ENCODE measurements around the gene NR2F2. TPM values are rescaled to one million over a fixed set of nuclear protein-coding genes. Genes with fewer than 3 reads are reported as not detected.

Gene NR2F2
- total RNA-seq, 1 experiment from 2014 or later = 53.7 TPM

DNA sequence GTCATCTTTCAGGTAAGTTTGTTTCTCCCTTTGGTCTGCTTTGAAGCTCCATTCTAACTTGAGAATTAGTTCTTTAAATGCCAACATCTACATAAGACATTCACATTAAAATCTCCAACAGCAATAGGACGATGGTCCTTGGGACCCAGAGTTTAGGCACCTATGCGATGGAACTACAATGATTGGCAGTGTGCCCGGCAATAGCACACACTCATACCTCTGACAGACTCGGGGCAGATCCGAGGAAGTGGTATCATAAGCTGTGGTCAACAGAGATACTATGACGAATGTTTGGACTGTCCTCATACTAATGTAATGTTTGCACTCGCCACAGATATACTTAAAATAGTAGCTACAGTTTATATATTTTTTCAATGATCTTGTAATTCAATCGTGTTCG is 34.2 kb upstream of the NR2F2 start:
- POLR2A ChIA-PET = no interaction called here

DNA sequence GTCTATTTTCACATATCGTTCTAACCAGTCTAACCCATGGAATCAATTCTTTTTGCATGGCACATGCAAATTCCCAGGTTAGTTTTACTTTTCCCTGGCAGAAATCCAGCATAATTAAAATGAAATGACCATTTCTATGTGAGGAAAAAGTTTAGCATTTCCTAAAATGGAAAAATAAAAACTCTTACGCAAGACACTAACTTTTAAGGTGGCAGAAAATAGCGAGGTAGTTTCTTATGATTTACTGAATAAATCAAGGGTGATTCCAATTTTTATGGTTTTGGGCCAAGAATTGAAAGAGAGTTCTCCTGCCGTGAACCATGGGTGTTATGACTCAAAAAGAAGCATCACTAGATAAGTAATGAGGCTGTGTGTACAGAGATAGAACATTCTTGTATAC is 32.7 kb upstream of the NR2F2 start:
- Histone ChIP-seq H3K4me1 (ENCODE audit: control insufficient read depth, insufficient read depth, low read length) (no peaks in the 10 kb centered on the region), H3K9me3 (ENCODE audit: control insufficient read depth, insufficient read depth, low read depth, low read length) (peaks cover 8% of the 10 kb centered on the region; the same call in 1 of the 2 replicates), H3K27me3 (ENCODE audit: control insufficient read depth, insufficient read depth, low read length) (no peaks in the 10 kb centered on the region), H3K36me3 (ENCODE audit: control insufficient read depth, insufficient read depth, low read length) (no peaks in the 10 kb centered on the region), H3K27ac (ENCODE audit: low read length) (no peak overlapping the region), H3K4me3 (ENCODE audit: low read depth in 2 of 2, low read length in 2 of 2) (no peak overlapping the region)
- no peak for TF ChIP-seq TCF7L2 (IDR thresholded peaks at IDR 0.05; ENCODE audit: low read depth, low read length)
- TF ChIP-seq POLR2AphosphoS5 (IDR thresholded peaks at IDR 0.05; ENCODE audit: low read depth, low read length) = no peak
- TF ChIP-seq SIN3A (IDR thresholded peaks at IDR 0.05; ENCODE audit: borderline replicate concordance, insufficient read depth, low read depth, low read length) = no peak
- TF ChIP-seq, protein P1, sequence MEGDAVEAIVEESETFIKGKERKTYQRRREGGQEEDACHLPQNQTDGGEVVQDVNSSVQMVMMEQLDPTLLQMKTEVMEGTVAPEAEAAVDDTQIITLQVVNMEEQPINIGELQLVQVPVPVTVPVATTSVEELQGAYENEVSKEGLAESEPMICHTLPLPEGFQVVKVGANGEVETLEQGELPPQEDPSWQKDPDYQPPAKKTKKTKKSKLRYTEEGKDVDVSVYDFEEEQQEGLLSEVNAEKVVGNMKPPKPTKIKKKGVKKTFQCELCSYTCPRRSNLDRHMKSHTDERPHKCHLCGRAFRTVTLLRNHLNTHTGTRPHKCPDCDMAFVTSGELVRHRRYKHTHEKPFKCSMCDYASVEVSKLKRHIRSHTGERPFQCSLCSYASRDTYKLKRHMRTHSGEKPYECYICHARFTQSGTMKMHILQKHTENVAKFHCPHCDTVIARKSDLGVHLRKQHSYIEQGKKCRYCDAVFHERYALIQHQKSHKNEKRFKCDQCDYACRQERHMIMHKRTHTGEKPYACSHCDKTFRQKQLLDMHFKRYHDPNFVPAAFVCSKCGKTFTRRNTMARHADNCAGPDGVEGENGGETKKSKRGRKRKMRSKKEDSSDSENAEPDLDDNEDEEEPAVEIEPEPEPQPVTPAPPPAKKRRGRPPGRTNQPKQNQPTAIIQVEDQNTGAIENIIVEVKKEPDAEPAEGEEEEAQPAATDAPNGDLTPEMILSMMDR (IDR thresholded peaks at IDR 0.05) = no peak
- TF ChIP-seq, protein P2, sequence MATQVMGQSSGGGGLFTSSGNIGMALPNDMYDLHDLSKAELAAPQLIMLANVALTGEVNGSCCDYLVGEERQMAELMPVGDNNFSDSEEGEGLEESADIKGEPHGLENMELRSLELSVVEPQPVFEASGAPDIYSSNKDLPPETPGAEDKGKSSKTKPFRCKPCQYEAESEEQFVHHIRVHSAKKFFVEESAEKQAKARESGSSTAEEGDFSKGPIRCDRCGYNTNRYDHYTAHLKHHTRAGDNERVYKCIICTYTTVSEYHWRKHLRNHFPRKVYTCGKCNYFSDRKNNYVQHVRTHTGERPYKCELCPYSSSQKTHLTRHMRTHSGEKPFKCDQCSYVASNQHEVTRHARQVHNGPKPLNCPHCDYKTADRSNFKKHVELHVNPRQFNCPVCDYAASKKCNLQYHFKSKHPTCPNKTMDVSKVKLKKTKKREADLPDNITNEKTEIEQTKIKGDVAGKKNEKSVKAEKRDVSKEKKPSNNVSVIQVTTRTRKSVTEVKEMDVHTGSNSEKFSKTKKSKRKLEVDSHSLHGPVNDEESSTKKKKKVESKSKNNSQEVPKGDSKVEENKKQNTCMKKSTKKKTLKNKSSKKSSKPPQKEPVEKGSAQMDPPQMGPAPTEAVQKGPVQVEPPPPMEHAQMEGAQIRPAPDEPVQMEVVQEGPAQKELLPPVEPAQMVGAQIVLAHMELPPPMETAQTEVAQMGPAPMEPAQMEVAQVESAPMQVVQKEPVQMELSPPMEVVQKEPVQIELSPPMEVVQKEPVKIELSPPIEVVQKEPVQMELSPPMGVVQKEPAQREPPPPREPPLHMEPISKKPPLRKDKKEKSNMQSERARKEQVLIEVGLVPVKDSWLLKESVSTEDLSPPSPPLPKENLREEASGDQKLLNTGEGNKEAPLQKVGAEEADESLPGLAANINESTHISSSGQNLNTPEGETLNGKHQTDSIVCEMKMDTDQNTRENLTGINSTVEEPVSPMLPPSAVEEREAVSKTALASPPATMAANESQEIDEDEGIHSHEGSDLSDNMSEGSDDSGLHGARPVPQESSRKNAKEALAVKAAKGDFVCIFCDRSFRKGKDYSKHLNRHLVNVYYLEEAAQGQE (IDR thresholded peaks at IDR 0.05; ENCODE audit: insufficient read depth in 1 of 2, low read depth in 2 of 2, low read length in 1 of 2) = no peak
- POLR2A ChIA-PET = no interaction called here
- BruUV-seq (replicated peaks) = no TSS peak
- intact Hi-C loops (cut with micrococcal nuclease; ENCODE audit: unreplicated experiment) (no loop called here), in situ Hi-C loops (cut with HindIII; ENCODE audit: low pct_unique_long_range_greater_than_20kb, low sequenced_read_pairs) (no loop called here)
- no peak for ATAC-seq
- CTCF ChIA-PET = no interaction called here
- no peak for DNase-seq (ENCODE audit: low read depth, low spot score)

More for the DNA sequence above, 34.2 kb upstream of the NR2F2 start:
- CTCF ChIA-PET = no interaction called here
- no peaks in the 10 kb centered on the region for H3K4me1 ChIP-seq (ENCODE audit: control insufficient read depth, insufficient read depth, low read length)
- H3K4me3 ChIP-seq (ENCODE audit: low read depth in 2 of 2, low read length in 2 of 2) = no peak overlapping the region
- H3K9me3 ChIP-seq (ENCODE audit: control insufficient read depth, insufficient read depth, low read depth, low read length) = peaks cover 8% of the 10 kb centered on the region; the same call in 1 of the 2 replicates
- no peaks in the 10 kb centered on the region for H3K36me3 ChIP-seq (ENCODE audit: control insufficient read depth, insufficient read depth, low read length)
- DNase-seq (ENCODE audit: low read depth, low spot score) (no peak), ATAC-seq (no peak)
- in situ Hi-C loops (cut with HindIII; ENCODE audit: low pct_unique_long_range_greater_than_20kb, low sequenced_read_pairs) (no loop called here), intact Hi-C loops (cut with micrococcal nuclease; ENCODE audit: unreplicated experiment) (no loop called here)
- H3K27me3 ChIP-seq (ENCODE audit: control insufficient read depth, insufficient read depth, low read length) = no peaks in the 10 kb centered on the region
- TF ChIP-seq POLR2AphosphoS5 (IDR thresholded peaks at IDR 0.05; ENCODE audit: low read depth, low read length) (no peak), SIN3A (IDR thresholded peaks at IDR 0.05; ENCODE audit: borderline replicate concordance, insufficient read depth, low read depth, low read length) (no peak), TCF7L2 (IDR thresholded peaks at IDR 0.05; ENCODE audit: low read depth, low read length) (no peak)
- TF ChIP-seq, protein P1 (IDR thresholded peaks at IDR 0.05) = no peak
- TF ChIP-seq, protein P2 (IDR thresholded peaks at IDR 0.05; ENCODE audit: insufficient read depth in 1 of 2, low read depth in 2 of 2, low read length in 1 of 2) = no peak
- no TSS peak for BruUV-seq (replicated peaks)
- no peak overlapping the region for H3K27ac ChIP-seq (ENCODE audit: low read length)

Data from Panc1 (cell line).